H54 (cell line): ENCODE data around the gene PLCG2.
"Not testable (repeated sequence)": the region's sequence is repeated elsewhere in the genome, so short reads cannot be mapped to it uniquely, and the experiment has no call there.

ENCODE experiments used
- DNase-seq: peaks from one replicate; pipeline ENCODE4 v3.0.0; 2011; ENCODE audit warnings: low spot score, mixed read lengths; ENCODE audit not compliant: insufficient read length
- FAIRE-seq: peaks from 3 replicates; lab custom pipeline; 2011; peaks lifted over from hg19 to GRCh38; lab: Jason Lieb, UNC
- POLR2A ChIP-seq: IDR thresholded peaks from 2 replicates; pipeline ENCODE4 v1.6.1; 2011; ENCODE audit warnings: low read depth, mild to moderate bottlenecking, low read length

PLCG2 gene

GRCh38 chr16:81744911-81745310, 34.2 kb upstream of the PLCG2 start:
- DNase-seq: no peak
- TF ChIP-seq POLR2A: no peak
- no peak for FAIRE-seq

DNA sequence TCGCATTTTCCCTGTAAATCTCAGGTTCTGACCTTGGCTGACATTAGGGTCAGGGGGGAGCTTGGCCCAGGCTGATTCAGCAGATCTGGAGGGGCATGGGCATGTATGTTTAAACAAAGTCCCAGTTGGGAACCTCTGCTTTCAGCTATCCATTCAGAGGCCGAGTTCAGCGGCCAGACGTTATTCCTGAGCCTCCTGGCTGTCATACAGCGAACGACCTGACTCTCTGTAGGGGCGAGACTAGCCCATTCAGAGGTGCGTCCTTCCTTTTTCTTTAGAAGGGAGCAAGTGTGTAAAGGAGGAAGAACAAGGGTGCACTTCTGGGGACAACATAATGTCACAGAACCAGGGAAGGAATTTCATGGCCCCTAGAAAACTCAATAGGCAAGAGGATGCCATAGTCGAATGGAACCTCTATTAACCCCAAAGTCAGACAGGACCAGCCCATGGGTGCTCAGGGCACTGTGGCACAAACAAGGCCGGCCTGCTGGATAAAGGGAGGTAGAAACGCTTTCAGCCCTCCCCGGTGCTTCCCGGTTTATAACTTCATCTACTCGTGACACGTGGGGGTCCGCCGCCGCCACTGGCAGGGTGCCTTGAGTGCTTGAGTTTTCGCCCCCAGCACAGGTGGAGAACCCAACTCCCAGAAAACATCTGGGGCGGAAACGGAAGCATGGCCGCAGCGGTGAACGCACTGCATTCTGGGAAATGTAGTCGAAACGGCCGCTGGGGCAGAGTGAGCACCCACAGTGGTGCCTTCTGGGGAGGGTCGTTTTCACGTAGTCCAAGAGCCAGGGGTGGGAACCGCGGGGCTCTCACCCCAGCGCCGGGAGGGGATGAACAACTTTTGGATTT, 33.2 kb upstream of the PLCG2 start:
- FAIRE-seq (no peak), DNase-seq (peak; percentile 78)
- TF ChIP-seq POLR2A: peak; percentile 28; the same call in 1 of the 2 replicates

GRCh38 chr16:81746566-81746965, 32.5 kb upstream of the PLCG2 start:
- no peak for TF ChIP-seq POLR2A

DNA sequence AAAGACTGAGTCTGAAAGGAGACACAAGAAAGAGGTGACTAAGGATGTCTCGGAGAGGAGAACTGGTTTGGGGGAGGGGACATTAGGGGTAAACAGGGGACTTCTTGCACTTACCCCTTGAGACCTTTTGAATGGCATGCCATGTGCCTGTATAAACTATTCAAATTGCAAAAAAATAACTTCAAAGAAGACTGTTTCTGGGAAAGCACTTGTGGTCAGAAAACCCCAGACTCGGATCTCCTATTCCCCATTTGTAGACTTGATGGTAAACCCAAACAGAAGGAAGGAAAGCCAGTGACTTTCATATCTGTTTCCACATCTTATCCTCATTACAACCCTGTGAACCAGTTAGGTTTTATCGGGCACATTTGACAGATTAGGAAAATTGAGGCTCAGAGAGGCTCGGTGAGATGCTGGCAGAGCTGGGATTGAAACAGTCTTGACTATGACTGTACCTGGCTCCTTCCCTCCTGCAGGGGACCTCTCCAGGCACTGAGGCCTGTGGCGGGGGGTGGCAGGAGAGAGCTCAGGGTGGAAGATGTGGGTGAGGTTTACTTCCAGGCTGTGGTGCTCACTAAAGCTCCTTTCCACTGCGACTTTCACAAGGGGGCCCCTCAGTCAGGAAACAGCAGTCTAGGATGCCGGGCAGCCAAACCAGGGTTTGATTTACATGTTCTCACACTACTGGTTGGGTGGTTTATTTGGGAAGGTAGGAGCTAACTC, 30.5 kb upstream of the PLCG2 start:
- no peak for FAIRE-seq
- DNase-seq: no peak
- TF ChIP-seq POLR2A: no peak

More at GRCh38 chr16:81746566-81746965, 32.5 kb upstream of the PLCG2 start:
- FAIRE-seq (no peak), DNase-seq (no peak)

DNA sequence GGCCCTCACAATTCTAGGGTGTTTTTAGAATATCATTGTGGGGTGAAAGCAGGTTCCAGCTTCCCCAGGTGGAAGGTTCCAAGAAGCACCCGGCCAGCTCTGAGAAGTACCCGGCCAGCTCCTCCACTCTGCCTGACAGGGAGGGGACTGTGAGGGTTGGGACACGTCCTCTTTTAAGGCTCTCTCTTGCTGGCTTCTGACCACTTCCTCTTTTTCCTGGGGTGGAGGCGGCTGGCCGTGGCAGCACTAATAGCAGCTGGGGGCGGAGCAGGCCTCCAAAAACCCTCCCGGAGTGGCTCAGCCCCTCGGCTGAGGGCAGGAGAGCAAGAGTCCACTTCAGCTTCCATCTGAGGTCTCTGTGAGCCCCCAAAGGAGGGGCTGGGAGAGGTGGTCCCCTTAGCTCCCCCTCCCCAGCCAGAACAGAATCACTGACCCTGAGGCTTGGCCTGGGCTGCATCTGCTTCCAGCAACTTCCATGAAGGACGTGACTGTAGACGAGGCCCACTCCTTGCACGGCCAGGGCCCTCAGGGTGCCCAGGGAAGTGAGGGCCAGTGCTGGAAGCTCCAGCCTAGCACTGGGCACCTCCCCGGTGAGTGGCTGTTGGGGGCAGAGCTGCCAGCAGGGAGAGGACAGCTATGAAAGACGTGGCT, 26.7 kb upstream of the PLCG2 start:
- TF ChIP-seq POLR2A: peak; percentile 20; the same call in 1 of the 2 replicates
- DNase-seq: no peak
- FAIRE-seq: no peak

DNA sequence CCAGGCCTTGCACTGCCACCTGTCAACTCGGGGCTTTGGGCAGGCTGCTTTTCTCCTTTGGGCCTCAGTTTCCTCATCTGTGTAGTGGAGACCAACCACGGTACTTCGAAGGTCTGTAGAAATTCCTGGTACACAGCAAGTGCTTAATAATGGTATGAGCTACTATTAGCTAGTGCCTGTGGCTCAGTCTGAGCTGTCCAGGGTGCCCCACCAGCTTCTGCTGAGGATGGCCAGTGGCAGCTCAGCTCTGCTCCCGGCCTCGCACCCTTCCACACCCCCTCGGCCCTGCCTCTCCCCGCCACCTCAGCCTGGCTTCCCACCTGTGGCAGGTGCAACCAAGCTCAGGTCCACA, 26.2 kb upstream of the PLCG2 start:
- DNase-seq (no peak), FAIRE-seq (no peak)
- no peak for TF ChIP-seq POLR2A

DNA sequence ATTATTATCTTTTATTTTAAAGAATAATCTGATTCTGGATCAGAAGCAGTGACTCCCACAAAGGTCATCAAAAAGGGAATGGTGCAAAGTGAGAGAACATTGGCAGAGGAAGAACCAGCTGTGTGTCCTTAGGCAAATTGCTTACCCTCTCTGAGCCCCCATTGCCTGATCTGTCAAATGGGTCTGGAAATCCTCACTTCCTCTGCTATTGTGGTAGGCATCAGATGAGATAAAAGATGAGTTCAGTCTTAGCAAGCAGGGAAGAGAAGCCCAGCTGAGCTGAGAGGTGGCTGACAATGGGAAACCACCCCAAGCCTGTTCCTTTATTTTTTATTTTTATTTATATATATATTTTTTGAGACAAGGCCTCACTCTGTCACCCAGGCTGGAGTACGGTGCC, 24.2 kb upstream of the PLCG2 start:
- FAIRE-seq (no peak), DNase-seq (no peak)
- TF ChIP-seq POLR2A: no peak

GRCh38 chr16:81755915-81756614, 23.0 kb upstream of the PLCG2 start:
- no peak for FAIRE-seq
- no peak for DNase-seq

DNA sequence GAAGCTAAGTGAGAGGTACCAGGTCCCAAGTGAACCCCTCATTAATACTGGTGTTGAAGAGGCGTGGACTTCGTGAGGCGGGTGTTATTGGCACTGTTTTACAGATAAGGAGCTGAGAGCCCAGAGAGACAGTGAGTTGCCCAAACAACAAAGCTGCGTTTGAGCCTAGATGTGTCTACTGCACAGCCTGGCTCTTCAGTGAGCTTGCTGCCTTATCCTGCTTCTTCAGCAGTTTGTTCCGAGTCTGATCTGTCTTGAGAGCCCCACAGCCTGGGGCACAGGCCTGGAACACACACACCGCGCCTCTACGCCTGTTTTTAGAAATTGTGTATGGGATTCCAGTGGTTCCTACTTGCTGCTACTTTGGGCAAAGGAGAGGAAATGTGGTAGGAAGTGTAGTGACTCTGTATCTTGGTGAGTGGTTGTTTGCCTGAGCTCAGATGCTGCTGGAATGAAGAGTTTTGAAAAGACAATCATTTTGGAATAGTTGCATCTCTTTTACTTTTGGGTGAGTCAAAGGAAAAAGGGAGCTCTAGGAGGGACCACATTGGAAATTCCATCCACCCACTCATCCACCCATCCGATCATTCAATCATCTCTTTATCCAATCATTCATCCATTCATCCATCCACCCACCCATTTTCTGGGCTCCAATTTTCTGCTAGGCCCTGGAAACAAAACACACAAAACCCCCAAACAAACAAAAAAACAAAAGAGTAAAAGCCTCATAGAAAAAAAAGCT, 22.3 kb upstream of the PLCG2 start:
- no peak for TF ChIP-seq POLR2A
- no peak for DNase-seq
- no peak for FAIRE-seq

More at GRCh38 chr16:81755915-81756614, 23.0 kb upstream of the PLCG2 start:
- no peak for TF ChIP-seq POLR2A

GRCh38 chr16:81758376-81758775, 20.7 kb upstream of the PLCG2 start:
- no peak for TF ChIP-seq POLR2A
- FAIRE-seq: no peak
- DNase-seq: no peak

DNA sequence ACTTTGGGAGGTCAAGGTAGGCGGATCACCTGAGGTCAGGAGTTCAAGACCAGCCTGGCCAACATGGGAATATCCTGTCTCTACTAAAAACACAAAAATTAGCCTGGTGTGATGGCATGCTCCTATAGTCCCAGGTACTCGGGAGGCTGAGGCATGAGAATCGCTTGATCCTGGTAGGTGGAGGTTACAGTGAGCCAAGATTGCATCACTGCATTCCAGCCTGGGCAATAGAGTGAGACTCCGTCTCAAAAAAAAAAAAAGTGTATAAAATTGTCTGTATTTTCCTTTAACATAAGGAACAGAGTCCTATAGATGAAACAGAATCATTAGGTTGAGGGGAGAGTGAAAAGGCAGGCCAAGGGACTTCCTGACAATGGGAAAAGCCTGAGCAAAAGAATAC, 16.8 kb upstream of the PLCG2 start:
- not testable (repeated sequence) for FAIRE-seq, DNase-seq

- TF ChIP-seq POLR2A: no peak
- no peak for DNase-seq
- FAIRE-seq: no peak
Observed at GRCh38 chr16:81765111-81765919, 13.8 kb upstream of the PLCG2 start.

DNA sequence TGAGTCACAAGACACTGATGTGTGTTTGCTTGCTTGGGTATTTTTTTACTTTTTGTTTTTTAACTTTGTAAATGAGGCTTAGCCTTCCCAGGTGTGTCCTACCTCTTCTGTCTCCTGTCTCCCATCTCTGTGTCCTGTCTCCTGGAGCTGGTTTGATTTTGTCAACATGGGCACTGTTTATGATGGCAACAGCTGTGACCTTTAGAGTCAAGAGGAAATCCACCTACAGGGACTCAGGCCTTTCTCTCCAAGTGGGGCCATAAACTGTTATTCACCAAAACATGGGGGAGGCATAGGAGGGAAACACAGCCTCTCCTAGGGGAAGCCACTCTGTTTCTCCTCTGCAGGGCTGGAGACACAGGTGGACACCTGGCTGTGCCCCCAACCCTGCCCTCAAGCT, 13.1 kb upstream of the PLCG2 start:
- FAIRE-seq: no peak
- DNase-seq: no peak
- TF ChIP-seq POLR2A: no peak
